ENCODE data around the gene FAS.

The FAS gene

DNA sequence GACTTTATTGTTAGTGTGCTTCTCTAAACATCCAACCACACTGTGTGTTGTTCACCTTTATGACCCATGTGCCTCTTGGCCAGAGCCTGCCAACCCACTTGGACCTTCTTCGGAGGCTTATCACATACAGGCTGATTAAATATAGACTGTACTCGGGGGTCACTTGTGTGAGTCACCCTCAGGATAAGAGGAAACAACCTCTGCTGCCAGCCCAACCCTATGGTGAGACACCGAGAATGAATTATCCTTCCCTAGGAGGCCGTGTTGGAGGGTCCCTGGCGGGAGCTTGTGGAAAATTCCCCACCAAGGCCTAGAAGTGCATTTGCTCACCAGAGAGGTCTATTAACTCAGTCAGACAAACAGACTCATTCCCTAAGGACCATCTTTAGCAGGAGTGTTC is 63.0 kb downstream of the FAS start:
- CTCF ChIA-PET, result no interaction called here
- no peak overlapping the region for H3K4me3 ChIP-seq (ENCODE audit: low read depth, low read length)
- DNase-seq (ENCODE audit: low read depth, low spot score), result no peak
- POLR2A ChIA-PET, result no interaction called here
- TF ChIP-seq, protein P1, sequence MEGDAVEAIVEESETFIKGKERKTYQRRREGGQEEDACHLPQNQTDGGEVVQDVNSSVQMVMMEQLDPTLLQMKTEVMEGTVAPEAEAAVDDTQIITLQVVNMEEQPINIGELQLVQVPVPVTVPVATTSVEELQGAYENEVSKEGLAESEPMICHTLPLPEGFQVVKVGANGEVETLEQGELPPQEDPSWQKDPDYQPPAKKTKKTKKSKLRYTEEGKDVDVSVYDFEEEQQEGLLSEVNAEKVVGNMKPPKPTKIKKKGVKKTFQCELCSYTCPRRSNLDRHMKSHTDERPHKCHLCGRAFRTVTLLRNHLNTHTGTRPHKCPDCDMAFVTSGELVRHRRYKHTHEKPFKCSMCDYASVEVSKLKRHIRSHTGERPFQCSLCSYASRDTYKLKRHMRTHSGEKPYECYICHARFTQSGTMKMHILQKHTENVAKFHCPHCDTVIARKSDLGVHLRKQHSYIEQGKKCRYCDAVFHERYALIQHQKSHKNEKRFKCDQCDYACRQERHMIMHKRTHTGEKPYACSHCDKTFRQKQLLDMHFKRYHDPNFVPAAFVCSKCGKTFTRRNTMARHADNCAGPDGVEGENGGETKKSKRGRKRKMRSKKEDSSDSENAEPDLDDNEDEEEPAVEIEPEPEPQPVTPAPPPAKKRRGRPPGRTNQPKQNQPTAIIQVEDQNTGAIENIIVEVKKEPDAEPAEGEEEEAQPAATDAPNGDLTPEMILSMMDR (IDR thresholded peaks at IDR 0.05; ENCODE audit: insufficient read depth, low read length, missing control alignments), result no peak

DNA sequence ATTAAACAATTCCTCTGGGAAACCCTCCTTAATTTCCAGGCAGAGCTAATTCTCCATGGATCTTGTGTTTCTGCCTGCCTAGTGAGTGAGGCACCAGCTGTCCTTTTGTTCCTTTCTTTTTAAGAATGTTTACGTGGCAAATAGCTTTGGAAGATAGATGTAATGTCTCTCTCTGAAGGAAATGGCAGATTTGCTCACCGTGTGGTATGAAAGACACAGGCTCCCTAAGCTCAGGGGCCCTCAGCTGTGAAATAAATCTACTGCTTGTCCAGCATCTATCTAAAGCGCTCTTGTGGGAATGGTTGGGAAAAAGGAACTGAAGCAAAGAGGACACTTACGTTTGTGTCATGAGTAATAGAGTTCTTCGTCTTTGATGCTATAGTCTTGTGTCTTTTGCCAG is 64.6 kb downstream of the FAS start:
- no peak for DNase-seq (ENCODE audit: low read depth, low spot score)
- CTCF ChIA-PET, result interaction anchor here (0.9 to 2.6 kb wide), 7 partner anchors 8 to 219 kb away, joined by 3 to 14 read pairs (median 4); no protein-coding TSS in a partner anchor
- POLR2A ChIA-PET, result no interaction called here
- TF ChIP-seq, protein P1 (IDR thresholded peaks at IDR 0.05; ENCODE audit: insufficient read depth, low read length, missing control alignments), result no peak
- H3K4me3 ChIP-seq (ENCODE audit: low read depth, low read length), result no peak overlapping the region

DNA sequence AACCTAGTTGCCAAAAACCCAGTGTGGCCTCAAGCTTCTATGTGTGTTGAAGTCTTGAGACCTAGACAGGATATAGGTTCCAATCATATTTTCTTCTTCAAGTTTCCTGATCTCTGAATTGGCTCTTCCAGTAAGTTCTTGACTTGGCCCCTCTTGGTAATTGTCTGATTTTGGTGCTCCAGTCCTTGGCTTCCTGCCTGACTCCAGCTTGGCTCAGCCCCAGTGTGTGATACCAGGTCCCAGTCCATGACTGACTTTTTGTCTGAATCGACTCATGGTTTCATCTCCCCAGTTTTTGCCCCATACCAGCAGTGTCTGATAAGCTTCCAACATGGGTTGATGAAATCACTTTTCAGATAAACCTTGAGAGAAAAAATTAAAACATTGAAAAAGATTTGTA is 72.3 kb downstream of the FAS start:
- DNase-seq (ENCODE audit: low read depth, low spot score), result no peak
- CTCF ChIA-PET, result interaction anchor here (1.0 to 1.4 kb wide), 3 partner anchors 8 to 113 kb away, joined by 3 to 4 read pairs (median 4); no protein-coding TSS in a partner anchor
- no peak overlapping the region for H3K4me3 ChIP-seq (ENCODE audit: low read depth, low read length)
- POLR2A ChIA-PET, result interaction anchor here (0.6 kb wide), 2 partner anchors 12 to 28 kb away, joined by 3 read pairs; no protein-coding TSS in a partner anchor
- TF ChIP-seq, protein P1 (IDR thresholded peaks at IDR 0.05; ENCODE audit: insufficient read depth, low read length, missing control alignments), result no peak

DNA sequence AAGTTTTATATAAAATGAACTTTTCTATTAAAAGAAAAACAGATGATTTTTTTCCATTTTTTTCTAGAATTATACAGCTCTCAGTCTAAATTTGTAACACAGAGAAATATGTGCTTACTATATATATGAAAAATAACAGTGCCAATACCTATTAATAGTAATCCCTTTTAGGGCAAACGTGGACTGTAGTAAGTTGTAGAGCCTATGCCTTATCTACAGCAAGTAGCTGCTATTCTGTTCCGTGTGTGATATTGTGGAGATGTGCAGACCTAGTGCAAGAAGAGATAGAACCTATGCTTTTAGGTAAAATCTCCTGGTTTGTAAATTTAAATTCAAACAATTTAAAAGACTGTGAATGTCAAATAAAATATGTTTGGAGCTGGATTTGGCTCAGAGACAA is 72.9 kb downstream of the FAS start:
- ChIA-PET POLR2A (interaction anchor here (0.6 kb wide), 1 partner anchor 11 kb away, joined by 3 read pairs; no protein-coding TSS in a partner anchor), CTCF (interaction anchor here (0.8 to 1.4 kb wide), 4 partner anchors 9 to 113 kb away, joined by 3 to 4 read pairs (median 4); no protein-coding TSS in a partner anchor)
- H3K4me3 ChIP-seq (ENCODE audit: low read depth, low read length), result no peak overlapping the region
- DNase-seq (ENCODE audit: low read depth, low spot score), result no peak
- TF ChIP-seq, protein P1 (IDR thresholded peaks at IDR 0.05; ENCODE audit: insufficient read depth, low read length, missing control alignments), result no peak

DNA sequence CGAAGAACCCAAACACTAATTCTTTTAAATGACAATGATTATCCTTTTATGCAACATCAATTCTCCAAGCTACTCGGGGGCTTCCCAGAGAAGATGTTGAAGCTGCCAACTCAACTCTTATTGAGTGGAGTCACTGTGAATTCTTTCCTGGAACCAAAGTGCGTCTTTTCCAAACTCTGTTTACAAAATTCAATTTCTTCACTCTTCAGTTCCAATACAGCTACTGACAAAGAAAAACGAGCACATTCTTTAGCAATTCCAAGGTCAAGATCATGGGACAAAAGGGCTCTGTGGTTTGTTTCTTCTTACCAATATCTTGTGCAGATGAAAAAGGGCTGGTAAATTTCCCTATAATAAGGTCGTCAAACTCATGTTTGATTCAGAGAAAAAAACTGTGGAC is 74.2 kb downstream of the FAS start:
- CTCF ChIA-PET, result no interaction called here
- no peak overlapping the region for H3K4me3 ChIP-seq (ENCODE audit: low read depth, low read length)
- POLR2A ChIA-PET, result no interaction called here
- TF ChIP-seq, protein P1 (IDR thresholded peaks at IDR 0.05; ENCODE audit: insufficient read depth, low read length, missing control alignments), result no peak
- no peak for DNase-seq (ENCODE audit: low read depth, low spot score)
